K562 (cell line): ENCODE data around the gene TOR1AIP2. TPM values are rescaled to one million over a fixed set of nuclear protein-coding genes. Genes with fewer than 3 reads are reported as not detected.

Source experiments
- ATAC-seq: fragments of 200-7000 bp; cut with Tn5 transposase; 3 replicates; pipeline ENCODE4 v1.9.1; 2020; ENCODE audit warnings: moderate library complexity
- BruUV-seq: library from RNA; stranded (reverse); fragments of 400-500 nt; replicated peaks from 2 replicates; lab custom pipeline; 2021; lab: Mats Ljungman, UMichigan
- CTCF ChIA-PET: fragments of 300-600 bp; formaldehyde crosslinking; extraction: SDS; loops from one replicate; lab custom pipeline; 2021; ENCODE audit warnings: low intra/inter-chr PET ratio; lab: Yijun Ruan, JAX
- POLR2A ChIA-PET: fragments of 300-600, 350-650 bp; sonication (Branson Sonifier 250); formaldehyde crosslinking; extraction: SDS; loops from one replicate; lab custom pipeline; 2021; ENCODE audit warnings: antibody characterized with exemption, inconsistent platforms; lab: Yijun Ruan, JAX
- DNase-seq, 4 experiments: peaks; one replicate each; pipeline versions ENCODE4 v3.0.0 to v3.0.0-alpha.2; 2011 to 2018; ENCODE audit warnings: low spot score in 3 of 4, mixed read lengths in 3 of 4; ENCODE audit errors: extremely low read depth in 1 of 4
- FAIRE-seq: peaks from 2 replicates; lab custom pipeline; 2011; peaks lifted over from hg19 to GRCh38; lab: Jason Lieb, UNC
- H2AFZ ChIP-seq: 2 replicates; pipeline ENCODE4 v1.6.0; 2011; ENCODE audit warnings: low read depth, low read length, control low read depth, inconsistent platforms
- H3K27ac ChIP-seq: fragments of 200-600 bp; 3 replicates; pipeline ENCODE4 v1.8.0; 2011; ENCODE audit warnings: low read depth, mild to moderate bottlenecking, control low read depth, inconsistent platforms, low read length, moderate library complexity, mixed read lengths; ENCODE audit errors: extremely low read depth
- H3K27me3 ChIP-seq, 2 experiments: fragments of 300-600 bp in 1 of 2; 2 replicates in 1 of 2; 3 replicates in 1 of 2; pipeline versions ENCODE4 v1.6.0 to v1.8.0; 2011; ENCODE audit warnings: inconsistent platforms in 2 of 2, low read length in 2 of 2, mild to moderate bottlenecking in 1 of 2, mixed read lengths in 1 of 2, moderate library complexity in 1 of 2; ENCODE audit not compliant: control insufficient read depth in 2 of 2, insufficient read depth in 2 of 2
- H3K36me3 ChIP-seq: fragments of 300-600 bp; 3 replicates; pipeline ENCODE4 v1.8.0; 2011; ENCODE audit warnings: mild to moderate bottlenecking, low read length, inconsistent platforms; ENCODE audit not compliant: control insufficient read depth, insufficient read depth
- H3K4me1 ChIP-seq, 2 experiments: fragments of 200-600 bp in 1 of 2; replicated peaks in 1 of 2; 2 replicates in 1 of 2; 3 replicates in 1 of 2; pipeline versions ENCODE4 v1.5.1 to v1.8.0; 2011; ENCODE audit warnings: inconsistent platforms in 2 of 2, low read length in 2 of 2, mild to moderate bottlenecking in 1 of 2, mixed read lengths in 1 of 2, moderate library complexity in 1 of 2; ENCODE audit not compliant: control insufficient read depth in 2 of 2, insufficient read depth in 2 of 2
- H3K4me2 ChIP-seq: 2 replicates; pipeline ENCODE4 v1.6.1; 2011; ENCODE audit warnings: low read length, control low read depth, inconsistent platforms, mixed read lengths; ENCODE audit not compliant: insufficient read depth
- H3K4me3 ChIP-seq: fragments of 200-600 bp; sonication (generic), shearing (Covaris generic); 2 replicates; pipeline ENCODE4 v1.5.1; 2016; ENCODE audit warnings: control low read depth, inconsistent platforms
- H3K79me2 ChIP-seq: fragments of 200-600 bp; 3 replicates; pipeline ENCODE4 v1.8.0; 2011; ENCODE audit warnings: low read length, inconsistent platforms; ENCODE audit not compliant: control insufficient read depth, insufficient read depth
- H3K9ac ChIP-seq, 2 experiments: 2 replicates each; pipeline versions ENCODE4 v1.6.0 to v1.6.1; 2011; ENCODE audit warnings: low read depth in 2 of 2, low read length in 2 of 2, control low read depth in 1 of 2, inconsistent platforms in 1 of 2, mild to moderate bottlenecking in 1 of 2, mixed read lengths in 1 of 2; ENCODE audit not compliant: insufficient read depth in 1 of 2
- H3K9me1 ChIP-seq: one replicate; pipeline ENCODE4 v1.6.0; 2011; ENCODE audit warnings: inconsistent platforms, mild to moderate bottlenecking, low read length, moderate library complexity; ENCODE audit not compliant: control insufficient read depth, insufficient read depth
- H3K9me3 ChIP-seq: replicated peaks from 2 replicates; pipeline ENCODE4 v1.5.1; 2011; ENCODE audit warnings: low read depth, low read length, inconsistent platforms; ENCODE audit not compliant: control insufficient read depth, insufficient read depth
- H4K20me1 ChIP-seq: replicated peaks from 2 replicates; pipeline ENCODE4 v1.6.1; 2011; ENCODE audit warnings: low read length, inconsistent platforms, mixed read lengths; ENCODE audit not compliant: control insufficient read depth, insufficient read depth
- ELF4 ChIP-seq: fragments of 450-650 bp; formaldehyde crosslinking; IDR thresholded peaks from 2 replicates; pipeline ENCODE4 v1.4.0; 2022; ENCODE audit warnings: missing genetic modification characterization
- NFXL1 ChIP-seq: fragments of 450-650 bp; formaldehyde crosslinking; IDR thresholded peaks from 2 replicates; pipeline ENCODE4 v1.4.0; 2021; ENCODE audit warnings: mild to moderate bottlenecking
- NR1H2 ChIP-seq: sonication (generic); formaldehyde crosslinking; IDR thresholded peaks from 2 replicates; pipeline ENCODE4 v1.4.0; 2020; ENCODE audit warnings: mild to moderate bottlenecking, missing genetic modification reagents
- NR3C1 ChIP-seq: sonication (generic); formaldehyde crosslinking; IDR thresholded peaks from 2 replicates; pipeline ENCODE4 v1.8.1; 2022; ENCODE audit warnings: missing genetic modification reagents
- RBM39 ChIP-seq: fragments of 200-400 bp; formaldehyde crosslinking; optimal IDR thresholded peaks from 2 replicates; pipeline ENCODE3; 2018; ENCODE audit warnings: low read depth, low read length
- RERE ChIP-seq: sonication (generic); formaldehyde crosslinking; IDR thresholded peaks from 2 replicates; pipeline ENCODE4 v1.8.0; 2023; ENCODE audit warnings: missing genetic modification reagents, mild to moderate bottlenecking, borderline replicate concordance
- SMARCA4 ChIP-seq: fragments of 450-650 bp; IDR thresholded peaks from 2 replicates; pipeline ENCODE4 v1.6.1; 2016
- STAT5B ChIP-seq: fragments of 250-450 bp; sonication (Bioruptor Pico); IDR thresholded peaks from 2 replicates; pipeline ENCODE4 v1.8.0; 2021; ENCODE audit warnings: mild to moderate bottlenecking, inconsistent platforms
- ZNF518B ChIP-seq: fragments of 250-450 bp; sonication (Bioruptor Pico); IDR thresholded peaks from 2 replicates; pipeline ENCODE4 v1.5.0; 2021; ENCODE audit warnings: mild to moderate bottlenecking, moderate library complexity
- WGBS: fragments of 100-300 bp; shearing (Covaris generic); methylation state at CpG from one replicate; pipeline ENCODE4 v1.1.6; 2016; ENCODE audit warnings: low coverage, mixed read lengths; ENCODE audit not compliant: insufficient coverage; ENCODE audit errors: missing lambda C conversion rate; 5-methylcytosine and 5-hydroxymethylcytosine counted together
- in situ Hi-C: fragments of 300-500 bp; cut with MboI; formaldehyde crosslinking; loops from 4 replicates; pipeline ENCODE4 v1.15.0; 2018; ENCODE audit warnings: inconsistent platforms, mixed read lengths
- intact Hi-C: fragments of 100-400 bp; cut with micrococcal nuclease; formaldehyde crosslinking; loops from 2 replicates; pipeline ENCODE4 v1.14.2; 2022
- polyA plus RNA-seq, 8 experiments: library from polyadenylated mRNA; depleted of rRNA in 4 of 8; stranded (reverse) in 5 of 8; unstranded in 3 of 8; fragments of >200 nt; fragmentation: Nextera tagmentation in 2 of 8; fragmentation: Illumina TruSeq in 1 of 8; extraction: Ambion mirVana in 2 of 8; extraction: Trizol in 1 of 8; gene quantifications; 2 replicates each; pipeline versions ENCODE4 v1.2.1 to v1.2.3, GENCODE V29; 2011 to 2014; ENCODE audit warnings: inconsistent platforms in 1 of 8, missing spikeins in 1 of 8
- total RNA-seq, 7 experiments: library from RNA; depleted of rRNA in 6 of 7; stranded (reverse); fragments of >200 nt in 6 of 7; fragmentation: Illumina TruSeq in 2 of 7; extraction: Trizol in 2 of 7; gene quantifications; 2 replicates each; pipeline versions ENCODE4 v1.2.1 to v1.2.3, GENCODE V29; 2011 to 2021; ENCODE audit warnings: low replicate concordance in 1 of 7

TOR1AIP2 gene
- total and polyA plus RNA-seq, 9 of the 15 experiments (the other 6 are each of a cell fraction or from before 2014, with no cell fraction given): 16.7 to 122 (median 41.4) TPM

- Histone ChIP-seq H2AFZ (no peak overlapping the region; the same call in 1 of the 2 replicates), H3K4me3 (no peak overlapping the region), H3K9me3 (no peaks in the 10 kb centered on the region), H3K27me3 (peaks cover 20 to 35% of the 10 kb centered on the region in 2 experiments), H3K4me1 (peaks cover 9% of the 10 kb centered on the region in 2 experiments), H3K9me1 (no peaks in the 10 kb centered on the region), H3K36me3 (no peaks in the 10 kb centered on the region), H3K9ac (no peak overlapping the region), H4K20me1 (no peaks in the 10 kb centered on the region), H3K4me2 (no peak overlapping the region), H3K79me2 (no peaks in the 10 kb centered on the region), H3K27ac (no peak overlapping the region)
- BruUV-seq: no TSS peak
- no peak for TF ChIP-seq RBM39
- TF ChIP-seq NR3C1 (CRISPR knock-in tag): no peak
- TF ChIP-seq NR1H2 (CRISPR knock-in tag): no peak
- TF ChIP-seq RERE (CRISPR knock-in tag): no peak
- no peak for TF ChIP-seq STAT5B (CRISPR knock-in tag)
- TF ChIP-seq ZNF518B (CRISPR knock-in tag): no peak
- TF ChIP-seq NFXL1 (CRISPR knock-in tag): no peak
- TF ChIP-seq SMARCA4: no peak
- no peak for TF ChIP-seq ELF4 (CRISPR knock-in tag)
- 21% methylated on average over 4 of the region's 4 CpGs for WGBS
- intact Hi-C loops (no loop called here), in situ Hi-C loops (no loop called here)
- ChIA-PET POLR2A (interaction anchor here (0.6 to 3.8 kb wide), 3 partner anchors 9 to 14 kb away, joined by 3 to 14 read pairs (median 5); no protein-coding TSS in a partner anchor), CTCF (interaction anchor here (0.7 kb wide), 1 partner anchor 36 kb away, joined by 3 read pairs; no protein-coding TSS in a partner anchor)
- DNase-seq (no peak), FAIRE-seq (no peak), ATAC-seq (no peak)
Measured at GRCh38 chr1:179823693-179824092, 53.9 kb downstream of the TOR1AIP2 start.
